Stimulated activated CD8-positive, alpha-beta memory T cell treated with anti-CD3 and anti-CD28 coated beads, Interleukin-4, amount 100 ng/mL, for 48 hours (primary cell): Measurements from ENCODE around the gene STK40.

Source experiments
- DNase-seq: peaks from one replicate; pipeline ENCODE4 v3.0.0-alpha.2; 2020

The STK40 gene

DNA sequence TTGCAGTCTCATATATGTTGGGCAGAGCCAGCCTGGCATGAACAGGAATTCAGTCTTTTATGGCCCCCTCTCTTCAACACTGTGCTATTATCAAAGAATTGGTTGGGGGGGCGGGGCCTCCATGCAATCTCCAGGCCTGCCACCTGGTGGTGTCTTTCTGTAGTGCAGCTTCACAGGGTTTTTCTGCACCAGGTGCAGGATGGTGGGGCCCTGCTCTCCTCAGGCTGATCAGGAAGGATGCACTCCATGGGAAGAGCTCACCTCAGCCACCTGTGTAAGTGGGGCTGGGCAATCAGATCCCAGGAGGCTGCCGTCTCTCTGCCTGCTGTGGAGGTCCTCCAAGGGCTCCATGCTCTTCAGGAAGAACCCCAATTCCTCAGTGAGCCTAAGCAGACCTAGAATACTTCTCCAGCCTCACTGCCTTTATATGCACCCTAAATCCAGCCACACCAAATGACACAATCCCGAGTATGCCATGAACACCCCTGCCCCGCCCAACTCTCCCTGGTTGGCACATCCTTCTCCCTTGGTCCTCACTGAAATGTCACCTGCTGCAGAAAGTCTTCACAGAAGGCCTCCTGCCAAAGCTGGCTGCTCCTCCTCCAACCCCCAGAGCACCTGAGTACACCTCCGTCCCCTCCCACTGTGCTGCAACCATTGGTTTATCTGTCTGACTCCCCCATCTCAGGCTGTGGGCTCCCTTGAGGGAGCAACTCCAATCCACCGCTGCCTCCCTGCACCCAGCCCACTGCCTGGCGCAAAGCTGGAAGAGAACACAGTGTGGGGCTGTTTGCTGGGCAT, 16.5 kb downstream of the STK40 start:
- DNase-seq = peak; percentile 95

DNA sequence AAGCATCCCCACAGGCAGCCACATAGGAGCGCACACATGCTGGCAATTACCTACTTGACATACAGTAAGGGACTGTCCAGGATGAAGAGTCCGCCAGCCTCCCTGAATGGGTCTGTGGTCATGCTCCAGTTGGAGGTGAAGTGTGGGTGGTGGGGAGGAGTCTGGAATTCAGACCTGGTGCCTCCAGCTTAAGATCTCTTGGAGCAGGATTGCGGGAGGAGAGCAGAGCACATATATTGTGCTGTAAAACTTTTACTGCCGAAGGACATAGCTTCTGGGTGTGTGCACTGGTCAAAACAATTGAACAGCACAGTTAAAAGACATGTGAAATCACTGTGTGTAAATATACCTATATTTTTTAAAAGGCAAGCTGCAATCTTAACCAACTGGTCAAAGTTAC, 17.9 kb downstream of the STK40 start:
- no peak for DNase-seq

DNA sequence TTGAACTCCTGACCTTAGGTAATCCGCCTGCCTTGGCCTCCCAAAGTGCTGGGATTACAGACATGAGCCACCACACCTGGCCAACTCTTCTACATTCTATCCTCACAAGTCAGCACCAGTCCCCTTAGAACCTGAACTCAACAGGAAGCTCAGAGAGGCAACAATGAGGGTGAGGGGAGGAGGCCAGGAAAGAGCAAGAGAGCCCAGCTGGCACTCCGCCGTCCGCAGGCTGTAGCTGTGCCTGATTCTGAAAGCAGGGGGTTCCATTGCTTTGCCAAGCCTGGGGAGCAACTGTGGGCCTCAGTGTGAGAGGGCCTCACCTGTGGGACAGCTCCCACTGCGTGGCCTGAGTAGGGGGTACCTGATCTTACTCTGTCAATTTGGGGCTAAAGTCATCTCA, 18.7 kb downstream of the STK40 start:
- no peak for DNase-seq

DNA sequence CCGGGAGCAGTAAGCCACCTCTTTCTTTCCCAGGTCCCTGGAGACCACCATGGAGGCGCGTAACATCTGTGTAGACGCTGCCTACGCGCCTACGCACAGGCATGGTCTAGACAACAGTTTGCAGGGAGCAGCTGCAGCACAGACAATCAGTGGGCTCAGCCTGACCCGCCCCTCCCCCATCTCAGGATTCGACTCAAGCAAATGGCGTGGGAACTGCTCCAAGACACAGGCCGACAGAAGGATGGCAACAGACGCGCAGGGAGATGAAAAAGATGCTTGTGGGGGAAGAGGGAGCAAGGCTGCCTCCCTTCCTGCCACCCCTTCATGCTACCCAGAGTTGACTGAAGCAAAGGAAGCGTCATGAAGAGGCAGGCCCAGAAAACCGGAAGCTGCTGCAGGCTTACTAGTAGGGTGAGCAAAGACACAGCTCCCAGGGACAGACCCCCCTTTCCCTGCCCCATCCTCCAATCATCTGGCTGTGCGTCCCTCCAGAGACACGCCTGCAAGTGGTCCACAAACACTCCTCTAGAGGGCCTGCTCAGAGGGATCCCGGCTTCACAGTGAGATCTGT, 19.5 kb downstream of the STK40 start:
- peak; percentile 58 for DNase-seq

DNA sequence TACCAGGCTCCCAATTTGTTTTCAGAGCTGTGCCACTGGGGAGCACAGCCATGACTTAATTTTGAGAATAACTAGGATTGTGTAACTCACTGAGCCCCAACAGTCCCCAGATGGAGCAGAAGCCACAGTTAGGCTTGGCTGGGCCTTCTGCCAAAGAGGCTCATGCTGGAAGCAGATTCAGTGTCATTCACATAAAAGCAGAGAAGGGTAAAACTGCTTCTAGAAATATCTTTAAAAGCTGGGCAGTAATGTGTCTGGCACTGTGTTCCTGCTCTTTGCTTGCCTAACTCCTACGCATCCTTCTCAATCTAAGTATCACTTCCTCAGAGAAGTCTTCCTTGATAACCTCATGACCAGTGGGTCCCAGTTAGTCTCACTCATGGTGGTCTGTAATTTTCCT, 20.3 kb downstream of the STK40 start:
- DNase-seq = no peak

DNA sequence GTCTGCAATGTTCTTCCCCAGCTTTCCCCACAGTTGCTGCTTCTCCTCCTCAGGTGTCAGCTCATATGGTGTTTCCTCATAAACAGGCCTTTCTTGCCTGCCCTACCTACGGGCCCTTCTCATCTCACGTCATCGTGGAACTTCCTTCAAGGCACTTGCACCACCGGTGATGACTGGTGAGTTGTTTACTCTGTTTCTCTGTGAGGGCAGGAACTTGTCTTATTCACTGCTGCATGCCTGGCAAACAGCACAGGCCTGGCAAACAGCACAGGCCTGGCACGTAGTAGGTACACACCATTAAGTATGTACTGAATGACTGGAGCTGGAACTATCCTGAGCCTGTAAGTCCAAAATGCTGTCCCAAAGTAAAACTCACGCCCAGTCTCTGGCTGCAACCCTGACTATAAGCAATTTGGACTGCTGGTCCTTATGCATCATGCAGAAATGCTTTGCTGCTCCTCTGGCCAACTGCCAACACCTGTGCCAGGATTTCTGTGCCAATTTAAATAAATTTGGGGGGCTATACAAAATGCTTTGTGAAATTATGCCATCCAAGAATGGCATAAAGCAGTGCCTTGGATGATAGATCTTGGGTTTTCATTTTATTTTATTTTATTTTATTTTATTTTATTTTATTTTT, 25.7 kb downstream of the STK40 start:
- DNase-seq = no peak

DNA sequence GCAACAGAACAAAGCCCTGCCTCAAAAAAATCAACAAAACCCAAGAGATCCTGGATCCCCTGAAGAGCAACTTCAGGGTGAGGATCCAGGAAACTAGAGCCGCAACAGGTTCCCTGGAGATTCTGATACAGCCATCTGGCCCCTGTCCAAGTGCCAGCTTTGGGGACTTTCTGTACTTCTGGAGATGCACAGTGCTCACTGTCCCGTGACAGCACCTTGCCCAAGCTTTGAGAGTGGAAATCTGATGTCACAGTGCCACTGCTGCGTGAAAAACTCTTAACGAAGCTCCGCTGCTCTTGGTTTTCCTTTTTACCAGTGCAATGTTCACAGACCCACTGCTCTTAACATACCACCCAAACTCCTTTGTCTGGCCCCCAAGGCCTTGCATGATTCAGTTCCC, 26.3 kb downstream of the STK40 start:
- DNase-seq = no peak

DNA sequence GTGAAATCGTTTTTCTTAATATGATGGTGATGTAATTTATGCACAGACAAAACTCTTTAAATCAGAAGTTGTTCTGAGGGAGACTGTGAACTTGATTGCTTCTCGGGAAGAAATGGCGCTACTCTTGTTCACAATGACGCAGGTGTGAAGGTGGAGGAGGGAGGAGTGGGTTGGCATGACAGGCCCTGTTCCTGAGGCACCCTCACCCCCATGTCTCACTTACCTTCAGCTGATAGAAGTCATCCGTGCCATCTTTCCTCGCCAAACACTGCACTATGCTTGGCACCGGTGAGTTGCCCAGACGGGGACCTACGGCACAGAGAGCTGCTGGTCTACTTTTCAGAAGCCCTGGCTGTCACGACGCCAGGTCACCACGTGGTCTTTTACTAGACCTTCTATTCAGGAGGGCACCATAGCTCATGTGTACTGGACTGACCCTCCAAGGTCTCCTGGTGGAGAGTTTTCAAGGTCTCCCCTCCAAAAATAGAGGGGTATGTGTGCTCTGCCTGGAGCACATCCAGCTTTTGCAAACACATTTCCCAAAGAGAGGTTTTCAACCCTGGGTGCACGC, 27.1 kb downstream of the STK40 start:
- DNase-seq = no peak

DNA sequence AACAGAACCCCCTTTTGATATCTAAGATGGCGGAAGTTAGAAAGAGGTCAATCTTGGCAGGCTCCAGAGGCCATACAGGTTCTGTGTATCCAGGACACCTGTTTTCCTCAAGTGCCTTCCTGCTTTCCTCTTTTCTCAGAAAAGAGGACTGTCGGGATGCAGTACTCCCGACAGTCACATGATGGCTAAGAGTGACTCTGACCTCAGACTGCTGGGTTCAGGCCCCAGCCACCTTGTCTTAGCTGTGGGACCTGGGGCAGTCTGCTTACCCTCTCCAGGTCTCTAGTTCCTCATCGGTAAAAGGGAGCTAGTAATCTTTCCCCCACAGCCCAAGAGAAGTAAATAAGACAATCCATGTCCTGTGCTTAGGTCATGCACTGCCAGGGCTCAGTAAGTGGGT, 29.9 kb downstream of the STK40 start:
- DNase-seq = no peak

DNA sequence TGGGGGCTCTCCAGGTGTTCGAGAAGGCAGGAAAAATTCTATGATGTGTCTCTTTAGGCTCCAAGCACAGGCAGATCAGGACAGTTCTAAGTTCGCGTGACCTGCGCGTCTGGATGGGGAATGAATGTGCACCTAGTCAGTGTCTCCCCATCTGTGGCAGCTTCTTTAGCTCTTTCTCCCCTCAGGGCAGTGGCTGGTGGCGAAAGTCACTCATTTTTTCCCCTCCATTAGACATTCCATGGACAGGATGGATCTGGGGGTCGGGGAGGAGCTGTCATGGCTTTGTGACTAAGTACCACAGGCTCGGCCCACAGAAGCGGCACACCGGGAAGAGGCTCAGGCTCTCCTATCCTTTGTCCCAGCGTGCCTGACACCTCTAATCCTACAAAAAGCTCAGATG, 31.2 kb downstream of the STK40 start:
- DNase-seq = no peak

DNA sequence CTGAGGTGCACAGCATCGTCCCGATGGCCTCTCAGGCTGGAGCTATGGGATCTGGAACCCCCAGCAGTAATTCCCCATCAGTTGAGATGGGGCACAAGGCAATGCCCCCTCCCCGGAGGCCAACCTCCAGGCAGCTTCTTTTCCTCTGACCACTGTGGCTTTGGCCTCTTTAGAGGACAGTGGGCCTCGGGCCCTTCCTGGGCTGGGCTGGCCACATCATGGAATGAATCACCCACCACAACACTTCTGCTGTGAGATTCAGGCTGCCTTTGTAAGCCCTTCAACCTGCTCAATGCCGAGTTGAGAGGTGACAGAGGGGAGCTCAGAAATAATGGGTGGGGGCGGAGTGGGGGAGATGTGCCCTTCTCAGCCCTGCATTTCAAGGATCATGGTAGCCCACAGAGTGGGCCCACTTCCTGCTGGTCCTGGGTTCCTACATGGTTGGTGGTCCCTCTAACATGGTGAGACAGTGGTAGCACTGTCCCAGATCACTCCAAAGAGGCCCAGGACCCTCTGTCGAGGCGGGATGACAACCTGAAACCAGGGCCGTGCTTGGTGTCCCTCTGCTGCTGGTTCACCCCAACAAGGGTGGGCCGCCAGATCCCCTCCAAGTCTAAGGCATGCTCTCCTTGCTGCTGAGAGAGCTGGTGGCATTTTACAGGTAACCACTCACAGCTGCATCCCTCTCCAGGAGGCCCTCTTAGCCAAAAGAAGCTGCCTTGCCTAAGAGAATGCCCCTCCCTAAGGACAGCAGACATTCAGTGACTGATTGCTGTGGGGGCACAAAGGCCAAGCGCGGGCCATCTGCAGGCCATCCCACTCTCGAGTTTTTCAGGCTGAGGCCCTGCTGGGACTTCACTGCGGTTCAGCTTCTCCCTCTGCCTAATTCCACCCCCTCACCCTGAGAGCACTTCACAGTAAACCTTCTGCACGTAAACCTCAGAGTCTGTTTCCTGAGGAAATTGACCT, 32.5 kb downstream of the STK40 start:
- no peak for DNase-seq

DNA sequence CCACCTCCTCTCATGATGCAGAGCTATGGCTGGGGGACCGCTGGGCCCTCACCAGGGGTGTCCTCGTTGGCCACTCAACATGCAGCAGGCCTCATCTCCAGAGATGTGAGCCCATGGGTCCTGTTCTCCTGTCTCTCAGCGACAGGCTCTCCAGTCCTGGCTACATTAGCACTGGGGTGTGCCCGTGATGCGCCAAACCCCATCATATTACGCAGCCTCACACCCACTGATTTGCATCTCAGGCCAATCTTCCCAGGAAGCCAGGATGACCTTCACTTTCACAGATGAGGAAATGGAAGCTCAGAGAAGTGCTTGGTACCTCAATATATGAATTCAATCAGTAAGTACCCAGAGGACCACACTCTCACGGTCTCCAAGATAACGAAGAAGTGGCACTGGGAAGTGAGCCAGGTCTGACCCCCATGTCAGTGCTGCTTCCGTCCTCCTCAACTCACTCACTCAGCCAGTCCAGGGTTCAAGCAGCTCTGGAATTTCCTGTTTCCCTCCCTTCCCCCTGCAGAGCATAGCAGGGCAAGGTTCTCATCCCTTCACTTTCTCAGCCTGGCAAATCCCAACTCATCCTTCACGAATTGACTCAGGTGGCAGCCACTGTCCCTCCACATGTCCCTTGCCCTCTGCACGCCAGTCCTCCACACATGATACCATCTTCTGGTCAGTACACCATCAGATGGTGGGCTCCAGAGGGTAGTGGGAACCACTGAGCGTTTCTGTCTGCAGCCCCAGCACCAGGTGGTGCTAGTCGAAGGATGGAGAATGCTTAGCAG, 33.4 kb downstream of the STK40 start:
- no peak for DNase-seq

DNA sequence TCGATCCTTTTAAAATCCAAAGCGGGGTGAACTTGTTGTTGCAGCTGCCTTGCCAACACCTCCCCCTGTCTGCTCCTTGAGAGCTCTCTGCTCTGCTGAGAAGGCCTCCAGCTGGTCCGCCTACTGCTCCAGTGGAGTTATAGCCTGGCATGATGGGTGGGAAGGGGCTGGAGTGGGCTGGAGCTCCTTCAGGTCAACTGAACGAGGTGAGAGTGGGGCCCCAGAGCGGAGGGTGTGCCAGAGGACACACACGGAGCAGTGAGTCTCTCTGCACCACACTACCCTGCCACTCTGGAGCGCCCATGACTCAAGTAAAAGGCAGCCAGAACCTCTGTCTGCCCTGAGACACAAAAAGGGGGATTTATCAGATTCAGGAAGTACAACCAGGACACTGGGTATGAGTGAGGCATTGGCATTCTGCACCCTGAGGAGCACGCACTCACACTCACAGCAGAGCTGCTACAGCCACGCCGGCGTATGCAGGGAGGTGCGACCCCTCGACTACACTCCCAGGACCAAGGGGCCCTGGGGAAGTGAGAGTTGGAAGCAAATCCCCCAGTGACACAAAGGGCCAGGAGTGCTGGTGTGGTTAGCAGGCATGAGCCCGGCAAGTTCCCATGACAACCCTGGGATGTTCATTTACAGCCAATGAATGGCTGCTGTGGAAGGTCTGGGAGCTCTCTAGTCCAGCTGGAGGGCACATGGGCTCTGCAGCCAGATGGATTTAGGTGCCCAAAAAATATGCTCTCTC, 34.3 kb downstream of the STK40 start:
- no peak for DNase-seq

DNA sequence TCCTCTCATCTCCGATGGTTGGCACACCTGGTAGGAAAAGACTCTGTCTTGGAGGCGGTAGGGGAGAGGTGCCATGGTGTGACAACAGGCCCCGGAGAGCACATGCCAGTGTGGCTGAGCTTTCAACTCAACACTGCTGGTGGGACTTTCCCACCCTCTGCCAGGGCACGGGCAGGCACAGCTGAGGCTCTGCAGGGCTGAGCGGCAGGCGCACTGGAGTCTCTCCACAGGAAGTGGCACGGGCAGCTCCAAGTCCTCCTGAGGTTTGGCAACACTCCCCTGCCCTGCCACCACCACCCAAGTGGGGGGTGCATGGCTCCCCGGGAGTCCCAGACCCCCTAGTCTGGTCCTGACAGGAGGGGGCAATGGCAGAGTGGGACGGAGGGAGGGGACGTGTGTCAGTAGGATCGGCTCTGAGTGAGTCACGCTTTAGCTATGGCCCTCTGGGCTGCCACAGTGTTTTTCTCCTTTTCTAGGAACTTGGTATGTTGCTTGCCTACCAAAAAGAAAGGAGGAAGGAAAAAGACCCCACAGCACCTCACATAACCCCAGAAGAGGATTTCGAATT, 35.0 kb downstream of the STK40 start:
- peak; percentile 49 for DNase-seq

DNA sequence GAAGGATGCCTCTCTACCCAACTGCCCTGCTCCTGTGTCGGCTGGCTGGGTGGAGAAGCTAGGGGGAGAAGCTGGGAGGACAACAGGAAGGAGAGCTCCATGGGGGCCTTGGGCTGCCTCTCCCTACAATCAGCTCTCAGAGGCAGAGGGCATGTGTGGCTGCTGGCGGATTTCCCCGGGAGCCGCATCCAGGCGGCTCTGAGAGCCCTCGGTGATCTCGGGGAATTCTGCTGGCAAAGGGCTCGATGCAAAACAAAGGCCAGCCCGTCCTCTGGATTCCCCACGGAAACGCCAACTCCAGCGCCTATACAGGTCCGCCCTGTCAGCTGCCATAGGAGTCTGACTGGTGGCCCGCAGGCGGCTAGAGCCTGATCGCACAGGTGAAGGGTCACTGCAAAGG, 35.9 kb downstream of the STK40 start:
- no peak for DNase-seq

DNA sequence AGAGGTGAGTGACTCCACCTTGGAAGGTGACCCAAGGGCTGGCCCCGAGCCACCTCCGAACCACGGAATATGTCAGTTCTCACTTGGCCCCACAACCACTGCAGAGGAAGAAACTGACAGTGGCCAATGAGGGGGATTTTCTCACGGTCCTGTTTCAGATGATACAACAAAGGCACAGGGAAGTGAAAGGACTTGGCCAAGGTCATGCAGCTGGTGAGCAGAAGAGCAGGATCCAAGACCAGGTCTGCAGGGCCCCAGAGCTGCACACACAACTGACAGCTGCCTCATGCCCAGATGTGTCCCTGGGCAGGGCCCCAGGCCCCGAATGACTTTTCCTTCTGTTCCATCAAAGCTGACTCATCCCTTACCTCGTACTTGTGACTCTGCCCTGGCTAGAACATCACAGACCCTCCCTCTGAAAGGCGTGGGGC, 36.5 kb downstream of the STK40 start:
- DNase-seq = no peak

DNA sequence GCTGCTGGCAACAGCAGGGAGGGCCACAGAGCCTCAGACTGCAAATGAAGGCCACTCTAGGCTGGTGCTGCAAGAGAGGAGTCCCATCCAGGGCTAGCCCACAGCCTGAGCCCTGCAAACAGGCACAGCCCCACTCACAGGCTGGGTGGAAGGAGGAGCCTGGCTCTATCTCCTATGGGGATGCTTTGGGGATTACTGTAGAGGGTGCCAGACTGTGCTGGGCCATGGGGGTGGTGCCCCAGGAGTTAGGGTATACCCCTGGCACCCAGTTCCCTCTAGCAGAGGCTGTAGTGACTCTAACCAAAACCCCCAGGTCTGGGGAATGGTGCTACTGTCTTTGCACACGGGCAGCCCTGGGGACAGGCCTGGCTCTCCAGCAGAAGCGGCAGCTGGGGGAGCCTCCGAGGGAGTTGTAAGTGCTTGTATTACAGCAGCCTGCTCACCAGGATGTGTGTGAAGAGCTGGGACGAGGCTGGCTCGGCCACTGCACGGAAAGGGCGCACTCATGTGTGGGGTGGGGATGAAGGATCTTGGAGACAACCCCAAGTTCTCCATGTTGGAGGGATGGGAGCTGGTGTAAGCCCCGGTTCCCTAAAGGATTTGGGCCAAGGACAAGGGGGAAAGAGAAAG, 38.9 kb downstream of the STK40 start:
- no peak for DNase-seq

DNA sequence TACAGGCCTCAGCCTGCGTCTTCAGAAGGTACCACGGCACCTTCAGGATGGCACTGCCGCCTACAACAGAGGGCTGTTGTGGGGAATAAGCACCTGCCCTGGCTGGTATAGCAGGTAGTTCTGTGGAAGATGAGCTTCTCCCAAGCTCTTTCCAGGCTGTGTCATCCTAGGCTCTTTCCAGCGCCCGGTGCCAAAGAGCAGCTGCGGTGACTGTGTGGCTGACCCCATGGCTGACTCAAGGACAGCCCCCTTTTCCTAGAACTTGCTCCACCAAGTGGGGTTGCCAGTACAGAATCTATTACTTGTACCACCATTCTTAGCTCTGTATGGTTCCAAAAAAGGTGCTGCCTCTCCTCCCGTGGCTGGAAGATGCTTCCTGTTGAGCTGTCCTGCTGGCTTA, 40.4 kb downstream of the STK40 start:
- no peak for DNase-seq

DNA sequence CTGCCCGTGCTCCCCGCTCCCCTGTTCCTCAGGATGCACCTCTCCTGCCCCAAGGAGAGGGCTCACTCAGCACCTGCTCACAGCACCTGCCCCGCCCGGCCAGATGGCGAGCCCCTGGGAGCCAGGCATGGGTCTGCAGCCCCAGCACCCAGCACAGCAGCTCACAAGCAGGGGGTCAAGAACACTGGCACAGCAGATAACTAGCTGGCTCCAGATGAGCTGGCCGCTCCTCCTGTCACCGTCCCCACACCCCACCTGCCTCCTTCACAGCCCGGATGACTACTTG, 41.4 kb downstream of the STK40 start:
- DNase-seq = no peak

DNA sequence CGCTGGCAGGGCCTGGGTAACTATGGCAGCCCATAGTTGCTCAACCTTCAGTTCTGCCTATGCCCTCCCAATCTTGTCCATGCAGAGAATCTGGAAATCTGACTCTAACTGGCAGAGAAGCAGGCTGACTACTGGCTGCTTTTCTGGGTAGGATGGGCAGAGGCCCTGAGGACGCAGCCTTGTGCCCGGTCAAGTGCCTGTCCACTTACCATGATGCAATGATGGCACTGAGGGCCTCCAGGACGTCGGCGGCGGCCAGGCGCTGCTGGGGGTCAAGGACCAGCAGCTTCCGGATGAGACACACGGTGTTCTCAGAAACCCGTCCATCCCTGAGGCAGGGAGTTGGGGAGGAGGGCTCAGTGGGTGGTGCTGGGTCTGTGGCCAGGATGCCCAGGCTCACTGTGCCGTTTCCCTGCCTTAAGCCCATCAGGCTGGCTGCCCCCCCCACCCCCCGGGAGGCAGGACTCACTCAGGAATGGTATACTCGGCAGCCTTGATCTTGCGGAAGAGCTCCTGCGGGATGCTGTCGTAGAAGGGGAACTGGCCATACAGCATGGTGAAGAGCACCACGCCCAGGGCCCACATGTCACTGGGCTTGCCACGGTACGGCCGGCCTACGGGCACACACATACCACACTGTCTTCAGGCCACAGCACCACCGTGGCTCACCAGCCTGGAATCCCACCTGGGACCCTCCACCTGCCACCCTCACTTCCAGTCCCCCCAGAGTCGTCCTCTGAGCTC, 41.9 kb downstream of the STK40 start:
- DNase-seq = no peak
